ENCODE data around the gene ARMC2.

DNA sequence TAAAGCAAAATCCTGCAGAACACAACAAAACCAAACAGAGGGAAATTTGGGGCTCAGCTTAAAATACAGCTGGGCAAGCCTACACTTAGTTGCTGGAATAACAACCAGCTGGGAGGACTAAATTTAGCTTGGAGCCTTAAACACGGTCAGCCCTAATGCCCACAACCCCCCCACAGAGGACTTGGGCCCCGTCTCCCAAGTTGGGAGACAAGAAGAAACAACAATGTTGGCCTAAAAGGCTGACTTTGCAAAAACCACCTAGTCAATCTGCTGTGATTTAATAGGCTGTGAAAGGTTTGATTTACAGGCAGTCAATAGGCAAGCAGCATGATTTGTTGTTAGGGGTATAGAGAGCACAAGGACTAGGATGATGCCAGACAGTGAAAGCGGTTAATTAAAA lies 40.3 kb upstream of the ARMC2 start:
- TF ChIP-seq EZH2 (IDR thresholded peaks at IDR 0.05) (no peak), POLR2AphosphoS5 (IDR thresholded peaks at IDR 0.05; ENCODE audit: borderline replicate concordance, low read depth, low read length) (no peak), FOXP2 (optimal IDR thresholded peaks at IDR 0.05; ENCODE audit: control extremely low read depth, extremely low read length, insufficient read depth) (no peak)
